ENCODE results near the gene CCDC198. TPM values are rescaled to one million over a fixed set of nuclear protein-coding genes. Genes with fewer than 3 reads are reported as not detected.

The CCDC198 gene
- polyA plus RNA-seq, 1 donor from 2014 or later, result not detected

DNA sequence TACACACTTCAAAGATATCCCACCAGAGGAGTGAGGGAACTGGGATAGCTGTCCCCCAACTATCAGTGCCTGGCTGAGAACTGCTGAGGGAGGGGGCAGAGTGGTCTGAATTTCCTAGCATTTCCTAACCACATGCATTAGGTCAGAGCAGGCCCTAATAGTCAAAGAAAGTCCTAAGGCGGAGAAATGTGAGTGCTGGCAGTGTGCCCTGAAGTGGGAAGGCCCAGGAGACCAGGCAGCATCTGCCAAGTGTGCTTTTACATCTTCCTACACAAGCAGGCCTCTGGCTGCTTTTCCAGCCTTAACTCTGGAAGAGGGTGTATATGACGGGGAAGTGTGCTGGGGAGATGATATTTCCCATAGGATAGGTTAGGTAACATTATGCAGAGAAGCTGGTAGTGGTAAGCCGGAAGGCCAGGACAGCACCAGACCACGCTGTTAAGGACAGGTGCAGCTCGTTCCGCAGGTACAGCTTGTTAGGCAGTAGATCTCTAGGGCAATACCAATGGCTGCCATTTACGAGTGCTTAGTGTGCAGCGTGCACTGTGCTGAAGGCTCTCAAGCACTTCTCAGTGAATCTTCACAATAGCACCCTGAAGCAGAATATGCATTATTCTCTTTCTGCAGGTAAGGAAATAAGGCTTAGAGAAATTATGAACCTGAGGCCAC, 9.1 kb upstream of the CCDC198 start:
- H3K9me3 ChIP-seq (ENCODE audit: low read length), result no peaks in the 10 kb centered on the region
- H3K27me3 ChIP-seq (ENCODE audit: insufficient read depth, low read depth, low read length), result no peaks in the 10 kb centered on the region
- H3K27ac ChIP-seq (ENCODE audit: low read length), result no peak overlapping the region
- no peak for TF ChIP-seq EZH2 (IDR thresholded peaks at IDR 0.05; ENCODE audit: borderline replicate concordance, insufficient read depth, low read length, poor library complexity, severe bottlenecking)
- TF ChIP-seq, protein P1, sequence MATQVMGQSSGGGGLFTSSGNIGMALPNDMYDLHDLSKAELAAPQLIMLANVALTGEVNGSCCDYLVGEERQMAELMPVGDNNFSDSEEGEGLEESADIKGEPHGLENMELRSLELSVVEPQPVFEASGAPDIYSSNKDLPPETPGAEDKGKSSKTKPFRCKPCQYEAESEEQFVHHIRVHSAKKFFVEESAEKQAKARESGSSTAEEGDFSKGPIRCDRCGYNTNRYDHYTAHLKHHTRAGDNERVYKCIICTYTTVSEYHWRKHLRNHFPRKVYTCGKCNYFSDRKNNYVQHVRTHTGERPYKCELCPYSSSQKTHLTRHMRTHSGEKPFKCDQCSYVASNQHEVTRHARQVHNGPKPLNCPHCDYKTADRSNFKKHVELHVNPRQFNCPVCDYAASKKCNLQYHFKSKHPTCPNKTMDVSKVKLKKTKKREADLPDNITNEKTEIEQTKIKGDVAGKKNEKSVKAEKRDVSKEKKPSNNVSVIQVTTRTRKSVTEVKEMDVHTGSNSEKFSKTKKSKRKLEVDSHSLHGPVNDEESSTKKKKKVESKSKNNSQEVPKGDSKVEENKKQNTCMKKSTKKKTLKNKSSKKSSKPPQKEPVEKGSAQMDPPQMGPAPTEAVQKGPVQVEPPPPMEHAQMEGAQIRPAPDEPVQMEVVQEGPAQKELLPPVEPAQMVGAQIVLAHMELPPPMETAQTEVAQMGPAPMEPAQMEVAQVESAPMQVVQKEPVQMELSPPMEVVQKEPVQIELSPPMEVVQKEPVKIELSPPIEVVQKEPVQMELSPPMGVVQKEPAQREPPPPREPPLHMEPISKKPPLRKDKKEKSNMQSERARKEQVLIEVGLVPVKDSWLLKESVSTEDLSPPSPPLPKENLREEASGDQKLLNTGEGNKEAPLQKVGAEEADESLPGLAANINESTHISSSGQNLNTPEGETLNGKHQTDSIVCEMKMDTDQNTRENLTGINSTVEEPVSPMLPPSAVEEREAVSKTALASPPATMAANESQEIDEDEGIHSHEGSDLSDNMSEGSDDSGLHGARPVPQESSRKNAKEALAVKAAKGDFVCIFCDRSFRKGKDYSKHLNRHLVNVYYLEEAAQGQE (IDR thresholded peaks at IDR 0.05; ENCODE audit: borderline replicate concordance), result no peak
- no peak for TF ChIP-seq POLR2AphosphoS5 (IDR thresholded peaks at IDR 0.05)
- no peak for TF ChIP-seq TAF1 (IDR thresholded peaks at IDR 0.05; ENCODE audit: low read depth)
- TF ChIP-seq RAD21 (conservative IDR thresholded peaks at IDR 0.05), result no peak
- no peak for TF ChIP-seq EP300 (conservative IDR thresholded peaks at IDR 0.05; ENCODE audit: poor library complexity, severe bottlenecking)
- no peak for TF ChIP-seq MXI1 (conservative IDR thresholded peaks at IDR 0.05; ENCODE audit: poor library complexity, severe bottlenecking)
- TF ChIP-seq, protein P2, sequence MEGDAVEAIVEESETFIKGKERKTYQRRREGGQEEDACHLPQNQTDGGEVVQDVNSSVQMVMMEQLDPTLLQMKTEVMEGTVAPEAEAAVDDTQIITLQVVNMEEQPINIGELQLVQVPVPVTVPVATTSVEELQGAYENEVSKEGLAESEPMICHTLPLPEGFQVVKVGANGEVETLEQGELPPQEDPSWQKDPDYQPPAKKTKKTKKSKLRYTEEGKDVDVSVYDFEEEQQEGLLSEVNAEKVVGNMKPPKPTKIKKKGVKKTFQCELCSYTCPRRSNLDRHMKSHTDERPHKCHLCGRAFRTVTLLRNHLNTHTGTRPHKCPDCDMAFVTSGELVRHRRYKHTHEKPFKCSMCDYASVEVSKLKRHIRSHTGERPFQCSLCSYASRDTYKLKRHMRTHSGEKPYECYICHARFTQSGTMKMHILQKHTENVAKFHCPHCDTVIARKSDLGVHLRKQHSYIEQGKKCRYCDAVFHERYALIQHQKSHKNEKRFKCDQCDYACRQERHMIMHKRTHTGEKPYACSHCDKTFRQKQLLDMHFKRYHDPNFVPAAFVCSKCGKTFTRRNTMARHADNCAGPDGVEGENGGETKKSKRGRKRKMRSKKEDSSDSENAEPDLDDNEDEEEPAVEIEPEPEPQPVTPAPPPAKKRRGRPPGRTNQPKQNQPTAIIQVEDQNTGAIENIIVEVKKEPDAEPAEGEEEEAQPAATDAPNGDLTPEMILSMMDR (IDR thresholded peaks at IDR 0.05; ENCODE audit: poor library complexity, severe bottlenecking), result no peak
- TF ChIP-seq SMC3 (conservative IDR thresholded peaks at IDR 0.05; ENCODE audit: poor library complexity), result no peak
- H2AFZ ChIP-seq (ENCODE audit: low read depth, low read length), result no peak overlapping the region
- no peak overlapping the region for H3K4me2 ChIP-seq (ENCODE audit: low read length)
- H3F3A ChIP-seq (ENCODE audit: insufficient read depth, low read length, poor library complexity, severe bottlenecking), result no peaks in the 10 kb centered on the region
- no peaks in the 10 kb centered on the region for H3K9me2 ChIP-seq (ENCODE audit: insufficient read depth, low read length)
- no peaks in the 10 kb centered on the region for H3K79me2 ChIP-seq (replicated peaks; ENCODE audit: insufficient read depth, low read length)
- no peak overlapping the region for H3K4me3 ChIP-seq (ENCODE audit: low read length)
- H3K9ac ChIP-seq (ENCODE audit: low read length), result no peak overlapping the region
- H4K20me1 ChIP-seq (ENCODE audit: insufficient read depth), result no peaks in the 10 kb centered on the region
- no peaks in the 10 kb centered on the region for H3K36me3 ChIP-seq (ENCODE audit: insufficient read depth, low read length)

DNA sequence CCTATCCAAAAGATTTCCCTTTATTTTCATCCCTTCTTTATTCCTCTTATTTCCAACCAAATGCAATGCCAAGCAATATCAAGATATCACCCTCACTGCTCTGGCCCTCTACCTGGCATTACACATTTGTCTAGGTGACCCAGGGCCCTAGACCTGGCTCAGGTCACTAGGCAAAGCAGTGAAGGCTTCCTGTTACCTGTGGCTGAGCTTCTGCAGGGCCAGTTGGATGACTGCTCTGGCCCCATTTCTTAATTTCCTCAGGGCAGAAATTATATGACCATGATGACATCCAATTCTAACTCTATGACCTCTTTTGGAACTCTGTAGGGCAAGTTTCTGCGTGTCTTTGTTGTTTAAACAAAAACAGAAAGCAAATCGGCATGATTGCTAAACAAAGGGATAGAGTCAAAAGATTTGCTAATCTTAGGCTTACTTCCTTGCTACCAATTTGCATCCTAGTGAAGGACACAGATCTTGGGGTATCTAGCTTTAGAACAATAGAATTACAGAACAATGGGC, 7.4 kb upstream of the CCDC198 start:
- H3F3A ChIP-seq (ENCODE audit: insufficient read depth, low read length, poor library complexity, severe bottlenecking), result no peaks in the 10 kb centered on the region
- no peak overlapping the region for H2AFZ ChIP-seq (ENCODE audit: low read depth, low read length)
- no peaks in the 10 kb centered on the region for H3K36me3 ChIP-seq (ENCODE audit: insufficient read depth, low read length)
- no peaks in the 10 kb centered on the region for H3K9me2 ChIP-seq (ENCODE audit: insufficient read depth, low read length)
- H3K79me2 ChIP-seq (replicated peaks; ENCODE audit: insufficient read depth, low read length), result no peaks in the 10 kb centered on the region
- no peaks in the 10 kb centered on the region for H3K27me3 ChIP-seq (ENCODE audit: insufficient read depth, low read depth, low read length)
- H3K4me2 ChIP-seq (ENCODE audit: low read length), result no peak overlapping the region
- H4K20me1 ChIP-seq (ENCODE audit: insufficient read depth), result no peaks in the 10 kb centered on the region
- no peak overlapping the region for H3K27ac ChIP-seq (ENCODE audit: low read length)
- no peaks in the 10 kb centered on the region for H3K9me3 ChIP-seq (ENCODE audit: low read length)
- H3K9ac ChIP-seq (ENCODE audit: low read length), result no peak overlapping the region
- TF ChIP-seq POLR2AphosphoS5 (IDR thresholded peaks at IDR 0.05) (no peak), RAD21 (conservative IDR thresholded peaks at IDR 0.05) (no peak), EZH2 (IDR thresholded peaks at IDR 0.05; ENCODE audit: borderline replicate concordance, insufficient read depth, low read length, poor library complexity, severe bottlenecking) (no peak), EP300 (conservative IDR thresholded peaks at IDR 0.05; ENCODE audit: poor library complexity, severe bottlenecking) (no peak), TAF1 (IDR thresholded peaks at IDR 0.05; ENCODE audit: low read depth) (no peak), SMC3 (conservative IDR thresholded peaks at IDR 0.05; ENCODE audit: poor library complexity) (no peak), MXI1 (conservative IDR thresholded peaks at IDR 0.05; ENCODE audit: poor library complexity, severe bottlenecking) (no peak)
- TF ChIP-seq, protein P1 (IDR thresholded peaks at IDR 0.05; ENCODE audit: borderline replicate concordance), result no peak
- TF ChIP-seq, protein P2 (IDR thresholded peaks at IDR 0.05; ENCODE audit: poor library complexity, severe bottlenecking), result no peak
- H3K4me3 ChIP-seq (ENCODE audit: low read length), result no peak overlapping the region
